Activated B cell treated with CpG ODN at 0.5 μM for 24 hours (primary cell): ENCODE data around the gene ANKRD11. TPM values are rescaled to one million over a fixed set of nuclear protein-coding genes. Genes with fewer than 3 reads are reported as not detected.
A peak's percentile ranks its signal among the peaks of the same experiment; 100 is the strongest.

ENCODE experiments used
- ATAC-seq: fragments of 200-7000 bp; cut with Tn5 transposase; one replicate; pipeline ENCODE4 v1.10.0; 2021; ENCODE audit warnings: low read depth, mild to moderate bottlenecking, moderate library complexity
- CTCF ChIA-PET: fragments of 350-600 bp; sonication (Branson Sonifier 250); formaldehyde crosslinking; loops from one replicate; lab custom pipeline; 2021; ENCODE audit warnings: antibody characterized with exemption; lab: Charles Lee
- POLR2A ChIA-PET: fragments of 350-600 bp; sonication (Branson Sonifier 250); formaldehyde crosslinking; loops from one replicate; lab custom pipeline; 2021; ENCODE audit warnings: antibody characterized with exemption; lab: Charles Lee
- DNase-seq: peaks from one replicate; pipeline ENCODE4 v3.0.0; 2022
- H3K27ac Mint-ChIP-seq: one replicate; pipeline ENCODE4 v1.8.0; 2020; ENCODE audit warnings: mixed read lengths
- H3K27me3 Mint-ChIP-seq: one replicate; pipeline ENCODE4 v1.8.0; 2021; ENCODE audit warnings: mixed read lengths
- H3K36me3 Mint-ChIP-seq: one replicate; pipeline ENCODE4 v1.8.0; 2021; ENCODE audit warnings: low read depth, mixed read lengths
- H3K4me1 Mint-ChIP-seq: one replicate; pipeline ENCODE4 v1.8.0; 2021; ENCODE audit warnings: mixed read lengths
- H3K4me3 Mint-ChIP-seq: one replicate; pipeline ENCODE4 v1.8.0; 2020; ENCODE audit warnings: mild to moderate bottlenecking, mixed read lengths
- H3K9me3 Mint-ChIP-seq: one replicate; pipeline ENCODE4 v1.8.0; 2020; ENCODE audit warnings: mixed read lengths
- intact Hi-C: fragments of 100-400 bp; cut with micrococcal nuclease; formaldehyde crosslinking; loops from one replicate; pipeline ENCODE4 v1.15.1; 2024
- total RNA-seq: library from RNA; stranded (reverse); gene quantifications from 2 replicates; pipeline ENCODE4 v1.2.3, GENCODE V29; 2022
- TF ChIP-seq, protein P1 (sequence below): fragments of 200-600 bp; IDR thresholded peaks from one replicate; pipeline ENCODE4 v1.8.0; 2022; ENCODE audit warnings: antibody characterized with exemption, mild to moderate bottlenecking

ANKRD11 gene
- total RNA-seq, 1 donor from 2014 or later: 243 TPM

DNA sequence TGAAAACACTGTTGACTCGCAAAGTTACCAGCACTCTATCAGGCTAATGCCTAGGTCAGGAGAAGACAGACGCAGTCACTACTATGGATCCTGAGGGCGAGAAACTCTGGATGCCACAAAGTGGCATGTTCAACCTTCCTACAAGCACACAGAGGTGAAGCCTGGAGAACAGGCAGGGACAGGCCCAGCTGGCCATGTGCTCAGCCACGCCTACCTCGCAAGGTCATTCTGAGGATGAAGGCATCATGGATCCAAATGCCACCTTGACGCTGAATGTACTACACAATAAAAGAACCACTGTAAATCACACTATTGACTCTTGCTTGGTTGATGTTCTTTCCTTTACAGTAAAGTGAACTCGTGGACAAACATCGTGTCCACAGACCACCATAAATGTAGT, 85.8 kb downstream of the ANKRD11 start:
- H3K4me3 Mint-ChIP-seq: no peak overlapping the region
- ChIA-PET CTCF (no interaction called here), POLR2A (interaction anchor here (0.6 kb wide), 1 partner anchor 12 kb away, joined by 3 read pairs; no protein-coding TSS in a partner anchor)
- peaks cover 11% of the 10 kb centered on the region for H3K36me3 Mint-ChIP-seq
- TF ChIP-seq, protein P1, sequence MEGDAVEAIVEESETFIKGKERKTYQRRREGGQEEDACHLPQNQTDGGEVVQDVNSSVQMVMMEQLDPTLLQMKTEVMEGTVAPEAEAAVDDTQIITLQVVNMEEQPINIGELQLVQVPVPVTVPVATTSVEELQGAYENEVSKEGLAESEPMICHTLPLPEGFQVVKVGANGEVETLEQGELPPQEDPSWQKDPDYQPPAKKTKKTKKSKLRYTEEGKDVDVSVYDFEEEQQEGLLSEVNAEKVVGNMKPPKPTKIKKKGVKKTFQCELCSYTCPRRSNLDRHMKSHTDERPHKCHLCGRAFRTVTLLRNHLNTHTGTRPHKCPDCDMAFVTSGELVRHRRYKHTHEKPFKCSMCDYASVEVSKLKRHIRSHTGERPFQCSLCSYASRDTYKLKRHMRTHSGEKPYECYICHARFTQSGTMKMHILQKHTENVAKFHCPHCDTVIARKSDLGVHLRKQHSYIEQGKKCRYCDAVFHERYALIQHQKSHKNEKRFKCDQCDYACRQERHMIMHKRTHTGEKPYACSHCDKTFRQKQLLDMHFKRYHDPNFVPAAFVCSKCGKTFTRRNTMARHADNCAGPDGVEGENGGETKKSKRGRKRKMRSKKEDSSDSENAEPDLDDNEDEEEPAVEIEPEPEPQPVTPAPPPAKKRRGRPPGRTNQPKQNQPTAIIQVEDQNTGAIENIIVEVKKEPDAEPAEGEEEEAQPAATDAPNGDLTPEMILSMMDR: no peak
- H3K27ac Mint-ChIP-seq: no peak overlapping the region
- no peak for DNase-seq
- no peak for ATAC-seq
- intact Hi-C loops: loop anchor here (5.0 kb wide), 1 partner anchor 37 kb away; no protein-coding TSS in a partner anchor
- no peaks in the 10 kb centered on the region for H3K27me3 Mint-ChIP-seq
- H3K9me3 Mint-ChIP-seq: no peaks in the 10 kb centered on the region
- H3K4me1 Mint-ChIP-seq: peaks cover 79% of the 10 kb centered on the region

DNA sequence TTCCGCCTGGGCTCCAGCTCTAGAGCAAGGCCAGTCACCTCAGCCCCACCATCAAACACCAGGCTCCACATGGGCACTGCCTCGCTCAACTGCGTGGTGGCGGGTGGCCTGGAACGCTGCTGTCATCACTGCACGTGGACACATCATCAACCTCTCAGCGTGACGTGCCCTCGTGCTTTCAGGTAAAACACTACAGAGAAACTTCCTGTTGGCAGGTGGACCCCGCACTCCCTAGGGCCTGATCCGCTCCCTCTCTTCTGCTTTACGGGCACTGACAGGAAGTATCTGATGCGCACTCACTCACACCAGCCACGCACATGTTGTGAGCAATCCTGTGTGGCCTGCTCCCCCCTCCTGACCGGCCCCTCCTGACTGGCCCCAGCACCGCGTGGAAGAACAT, 87.4 kb downstream of the ANKRD11 start:
- CTCF ChIA-PET: no interaction called here

DNA sequence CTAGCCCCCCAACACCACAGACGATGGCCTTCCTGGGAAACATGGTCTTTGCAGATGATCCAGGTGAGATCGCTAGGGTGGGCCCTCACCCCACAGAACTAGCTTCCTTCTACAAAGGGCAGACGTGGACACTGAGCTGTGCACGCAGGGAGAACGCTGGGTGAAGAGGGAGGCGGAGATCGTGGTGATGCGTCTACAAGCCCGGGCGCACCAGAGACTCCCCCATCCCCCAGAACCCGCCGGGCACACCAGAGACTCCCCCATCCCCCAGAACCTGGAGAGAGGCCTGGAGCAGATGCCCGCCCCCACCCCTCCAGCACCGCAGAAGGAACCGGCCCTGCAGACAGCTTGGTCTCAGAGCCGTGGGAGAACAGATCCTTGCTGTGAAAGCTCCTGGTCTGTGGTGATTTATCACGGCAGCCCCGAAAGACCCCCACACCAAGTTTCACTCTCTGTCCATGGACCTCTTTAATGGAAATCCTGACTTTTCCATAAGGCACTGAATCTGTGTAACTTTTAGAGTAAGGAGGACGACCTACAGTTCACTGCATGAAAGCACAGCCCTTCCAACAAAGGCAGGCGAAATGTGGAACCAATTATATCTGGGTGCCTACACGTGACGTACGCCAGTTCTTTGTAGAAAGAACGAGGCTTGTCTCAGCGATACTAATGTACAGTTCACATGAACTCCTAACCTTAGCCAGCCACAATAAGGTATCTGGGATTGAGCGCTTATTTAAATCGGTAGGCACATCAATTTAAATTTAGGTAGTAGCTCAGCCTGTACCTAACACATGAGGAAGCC, 88.5 kb downstream of the ANKRD11 start:
- H3K4me3 Mint-ChIP-seq: no peak overlapping the region
- H3K36me3 Mint-ChIP-seq: peaks cover 29% of the 10 kb centered on the region
- POLR2A ChIA-PET: interaction anchor here (0.6 kb wide), 1 partner anchor 48 kb away, joined by 4 read pairs; no protein-coding TSS in a partner anchor
- DNase-seq (no peak), ATAC-seq (no peak)
- H3K4me1 Mint-ChIP-seq: peaks cover 62% of the 10 kb centered on the region
- no peaks in the 10 kb centered on the region for H3K27me3 Mint-ChIP-seq
- intact Hi-C loops: loop anchor here (5.0 kb wide), 1 partner anchor 35 kb away; no protein-coding TSS in a partner anchor
- TF ChIP-seq, protein P1: no peak
- H3K27ac Mint-ChIP-seq: peak overlapping the region; percentile 24
- CTCF ChIA-PET: no interaction called here
- H3K9me3 Mint-ChIP-seq: no peaks in the 10 kb centered on the region

More for the DNA sequence above, 87.4 kb downstream of the ANKRD11 start:
- Mint-ChIP-seq H3K4me3 (peak overlapping the region; percentile 42), H3K36me3 (peaks cover 22% of the 10 kb centered on the region), H3K27ac (peak overlapping the region; percentile 70), H3K4me1 (peaks cover 74% of the 10 kb centered on the region), H3K27me3 (no peaks in the 10 kb centered on the region), H3K9me3 (no peaks in the 10 kb centered on the region)
- POLR2A ChIA-PET: interaction anchor here (0.9 kb wide), 1 partner anchor 17 kb away, joined by 3 read pairs; no protein-coding TSS in a partner anchor
- intact Hi-C loops: loop anchor here (5.0 kb wide), 1 partner anchor 36 kb away; no protein-coding TSS in a partner anchor
- peak; percentile 36 for DNase-seq
- TF ChIP-seq, protein P1: no peak
- peak; percentile 82 for ATAC-seq

DNA sequence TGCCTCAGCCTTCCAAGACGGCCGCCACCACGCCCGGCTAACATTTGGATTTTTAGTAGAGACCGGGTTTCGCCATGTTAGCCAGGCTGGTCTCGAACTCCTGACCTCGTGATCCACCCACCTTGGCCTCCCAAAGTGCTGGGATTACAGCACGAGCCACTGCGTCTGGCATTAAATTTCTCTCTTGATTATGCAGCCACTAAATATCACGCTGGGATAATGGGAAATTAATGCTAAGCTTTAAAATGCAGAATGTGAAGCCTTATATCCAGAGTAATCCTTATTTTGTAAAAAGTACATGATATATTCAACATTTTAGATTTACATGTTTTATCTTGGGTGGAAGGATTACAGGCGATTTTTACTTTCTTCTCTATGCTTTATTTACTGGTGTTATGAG, 89.2 kb downstream of the ANKRD11 start:
- no peak for ATAC-seq
- ChIA-PET POLR2A (no interaction called here), CTCF (no interaction called here)
- H3K36me3 Mint-ChIP-seq: peaks cover 27% of the 10 kb centered on the region
- no peak overlapping the region for H3K4me3 Mint-ChIP-seq
- no peak for DNase-seq
- no peak overlapping the region for H3K27ac Mint-ChIP-seq
- no peaks in the 10 kb centered on the region for H3K27me3 Mint-ChIP-seq
- H3K4me1 Mint-ChIP-seq: peaks cover 59% of the 10 kb centered on the region
- intact Hi-C loops: loop anchor here (5.0 kb wide), 1 partner anchor 34 kb away; no protein-coding TSS in a partner anchor
- TF ChIP-seq, protein P1: no peak
- no peaks in the 10 kb centered on the region for H3K9me3 Mint-ChIP-seq

DNA sequence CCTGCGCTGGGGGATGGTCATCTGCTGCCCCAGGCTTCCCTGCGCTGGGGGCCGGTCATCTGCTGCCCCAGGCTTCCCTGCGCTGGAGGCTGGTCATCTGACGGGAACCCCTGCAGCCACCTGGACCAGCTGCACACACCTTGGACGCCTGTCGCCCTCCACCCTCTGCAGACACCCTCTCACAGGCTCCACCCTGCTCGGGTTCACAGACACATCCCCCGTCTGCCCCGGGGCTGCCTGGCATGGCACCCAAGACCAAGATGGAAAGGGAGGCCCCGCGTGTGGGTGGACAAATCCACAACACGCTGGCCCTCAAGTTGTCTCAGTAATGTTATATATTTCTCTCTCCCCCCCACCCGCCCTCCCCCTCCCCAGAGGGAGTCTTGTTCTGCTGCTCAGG, 89.6 kb downstream of the ANKRD11 start:
- H3K27ac Mint-ChIP-seq: no peak overlapping the region
- ATAC-seq: no peak
- peaks cover 59% of the 10 kb centered on the region for H3K4me1 Mint-ChIP-seq
- ChIA-PET POLR2A (no interaction called here), CTCF (no interaction called here)
- intact Hi-C loops: loop anchor here (5.0 kb wide), 1 partner anchor 33 kb away; no protein-coding TSS in a partner anchor
- DNase-seq: no peak
- H3K36me3 Mint-ChIP-seq: peaks cover 28% of the 10 kb centered on the region
- no peaks in the 10 kb centered on the region for H3K27me3 Mint-ChIP-seq
- TF ChIP-seq, protein P1: no peak
- H3K4me3 Mint-ChIP-seq: no peak overlapping the region
- H3K9me3 Mint-ChIP-seq: no peaks in the 10 kb centered on the region
